ENCODE data around the gene ARL6IP4.
"Not testable (repeated sequence)": the region's sequence is repeated elsewhere in the genome, so short reads cannot be mapped to it uniquely, and the experiment has no call there.

The ARL6IP4 gene

DNA sequence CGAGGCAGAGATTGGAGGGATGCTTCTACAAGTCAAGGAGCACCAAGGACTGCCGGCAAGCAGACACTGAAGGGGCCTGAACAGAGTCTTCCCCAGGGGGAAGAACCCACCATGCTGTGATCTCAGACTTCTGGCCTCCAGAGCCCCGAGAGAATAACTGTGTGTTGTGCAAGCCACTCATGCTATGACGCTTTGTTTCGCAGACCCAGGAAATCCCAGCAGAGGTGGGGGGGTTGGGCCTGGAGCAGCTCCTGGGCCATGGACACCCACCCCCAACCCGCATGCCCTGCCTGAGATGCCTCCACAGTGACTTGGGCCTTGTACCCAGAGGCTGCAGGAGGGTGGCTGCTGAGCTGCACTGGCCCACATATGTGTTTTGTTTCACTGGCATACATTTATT lies 31.2 kb downstream of the ARL6IP4 start:
- no peak for DNase-seq (ENCODE audit: low spot score)

GRCh38 chr12:123013185-123014095 lies 33.0 kb downstream of the ARL6IP4 start:
- DNase-seq (ENCODE audit: low spot score), result no peak

DNA sequence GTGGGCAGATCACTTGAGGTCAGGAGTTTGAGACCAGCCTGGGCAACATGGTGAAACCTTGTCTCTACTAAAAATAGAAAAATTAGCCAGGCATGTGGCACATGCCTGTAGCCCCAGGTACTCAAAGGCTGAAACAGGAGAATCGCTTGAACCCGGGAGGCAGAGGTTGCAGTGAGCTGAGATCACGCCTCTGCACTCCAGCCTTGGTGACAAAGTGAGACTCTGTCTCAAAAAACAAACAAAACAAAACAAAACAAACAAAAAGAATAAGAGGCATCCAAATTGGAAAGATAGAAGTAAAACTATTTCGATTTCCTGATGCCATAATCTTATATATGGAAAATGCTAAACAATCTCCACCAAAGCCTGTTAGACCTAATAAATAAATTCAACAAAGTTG lies 34.0 kb downstream of the ARL6IP4 start:
- DNase-seq (ENCODE audit: low spot score), result not testable (repeated sequence)

DNA sequence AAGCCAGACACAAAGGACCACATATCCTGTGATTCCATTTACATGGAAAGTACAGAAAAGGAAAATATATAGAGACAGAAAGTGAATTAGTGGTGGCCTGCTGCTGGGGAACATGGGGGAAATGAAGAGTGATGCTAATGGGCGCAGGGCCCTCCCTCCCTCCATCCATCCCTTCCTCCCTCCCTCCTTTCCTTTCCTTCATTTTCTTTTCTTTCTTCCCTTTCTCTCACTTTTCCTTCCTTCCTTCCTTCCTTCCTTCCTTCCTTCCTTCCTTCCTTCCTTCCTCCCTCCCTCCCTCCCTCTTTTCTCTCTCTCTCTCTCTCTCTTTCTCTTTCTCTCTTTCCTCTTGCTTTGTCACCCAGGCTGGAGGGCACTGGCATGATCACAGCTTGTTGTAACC lies 37.3 kb downstream of the ARL6IP4 start:
- DNase-seq (ENCODE audit: low spot score), result no peak

DNA sequence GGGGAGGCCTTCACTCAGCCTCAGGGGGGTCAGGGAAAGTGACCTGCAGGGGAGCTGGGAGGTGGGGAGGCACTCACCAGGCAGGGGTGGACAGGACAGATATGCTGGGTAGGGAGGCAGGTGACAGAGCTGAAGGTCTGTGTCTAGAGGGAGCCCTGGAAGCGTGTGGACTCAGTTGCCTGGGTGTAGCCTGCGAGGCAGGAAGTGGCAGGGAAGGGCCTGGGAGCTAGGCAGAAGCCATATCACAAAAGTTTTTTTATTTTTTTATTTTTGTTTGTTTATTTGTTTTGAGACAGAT lies 39.3 kb downstream of the ARL6IP4 start:
- no peak for DNase-seq (ENCODE audit: low spot score)

GRCh38 chr12:123021688-123022604 lies 41.5 kb downstream of the ARL6IP4 start:
- DNase-seq (ENCODE audit: low spot score), result no peak

DNA sequence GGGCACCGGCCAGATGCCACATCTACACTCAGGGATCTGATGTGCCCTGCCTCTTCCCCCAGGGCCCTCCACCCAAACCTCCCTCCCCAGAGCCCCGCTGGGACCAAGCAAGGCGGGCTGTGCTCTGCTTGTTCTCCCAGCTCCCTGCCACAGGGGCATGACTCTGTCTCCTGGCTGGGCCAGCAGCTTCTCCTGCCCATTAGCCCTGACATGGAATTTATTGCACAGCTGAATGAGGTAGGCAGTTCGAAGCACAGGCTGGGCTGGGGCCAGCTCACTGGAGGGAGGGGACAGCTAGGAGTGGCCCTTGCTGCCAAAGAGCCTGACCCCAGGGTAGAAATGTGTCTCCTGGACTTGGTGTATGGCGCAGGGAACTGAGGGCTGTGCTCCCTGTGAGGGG lies 42.4 kb downstream of the ARL6IP4 start:
- DNase-seq (ENCODE audit: low spot score), result no peak

DNA sequence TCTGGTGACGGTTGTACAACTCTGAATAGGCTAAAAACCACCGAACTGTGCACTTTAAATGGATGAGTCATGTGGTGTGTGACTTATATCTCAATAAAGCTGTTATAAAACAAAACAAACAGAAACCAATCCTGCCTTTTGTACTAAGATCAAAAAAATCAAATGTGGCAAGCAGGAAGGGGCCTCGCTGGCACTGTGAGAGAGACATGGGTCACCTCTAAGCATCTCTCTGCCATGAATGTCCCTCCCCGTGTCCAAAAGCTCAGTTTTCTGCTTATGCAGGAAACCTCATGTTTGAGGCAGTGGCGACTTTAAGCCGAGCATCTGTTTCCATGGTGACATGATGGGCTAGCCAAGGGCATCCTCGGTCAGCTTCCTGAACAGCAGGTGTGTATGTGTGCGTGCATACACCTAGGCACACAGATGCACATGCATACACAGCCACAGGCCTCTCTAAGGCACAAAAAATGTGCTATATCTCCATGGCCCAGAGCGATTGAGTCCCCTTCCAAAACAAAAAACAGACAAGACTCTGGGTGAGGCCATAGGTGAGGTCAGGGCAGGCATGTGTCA lies 44.4 kb downstream of the ARL6IP4 start:
- DNase-seq (ENCODE audit: low spot score), result no peak

- no peak for DNase-seq (ENCODE audit: low spot score)
Observed at GRCh38 chr12:123026094-123026853, 45.8 kb downstream of the ARL6IP4 start.

DNA sequence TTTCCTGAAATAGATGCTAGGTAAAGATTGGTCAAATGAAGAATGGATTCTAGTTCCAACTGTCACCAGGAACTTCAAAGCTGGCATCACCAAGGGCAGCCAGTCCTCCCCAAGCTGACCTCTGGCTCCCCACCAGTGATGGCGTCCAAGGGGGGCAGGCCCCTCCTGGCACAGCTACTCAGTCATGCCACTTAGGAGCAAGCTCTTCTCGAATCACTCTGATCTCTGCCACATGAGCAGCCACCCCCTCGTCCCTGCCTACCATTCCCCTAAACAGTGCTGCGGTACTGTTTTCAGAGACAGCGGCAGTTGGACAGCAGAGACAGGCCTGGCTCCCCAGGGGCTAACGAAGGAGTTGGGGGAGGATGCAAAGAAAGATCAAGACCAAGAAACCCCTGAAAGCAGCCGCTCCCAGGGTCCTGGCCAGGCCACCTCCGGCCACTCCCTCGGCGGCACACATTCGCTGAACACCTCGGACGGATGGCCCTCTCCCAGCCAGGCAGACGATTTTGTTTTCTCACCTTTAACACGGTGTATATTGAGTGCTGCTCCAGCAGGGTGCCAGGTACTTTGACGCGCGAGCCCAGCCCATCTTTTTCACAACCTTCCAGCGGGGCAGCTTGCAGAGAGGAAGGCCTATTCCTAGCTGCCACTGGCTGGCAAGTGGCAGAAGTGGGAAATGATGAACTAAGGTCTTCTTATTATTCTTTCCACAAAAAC lies 47.4 kb downstream of the ARL6IP4 start:
- peak; percentile 41 for DNase-seq (ENCODE audit: low spot score)

- no peak for DNase-seq (ENCODE audit: low spot score)
Observed at GRCh38 chr12:123028475-123028874, 48.0 kb downstream of the ARL6IP4 start.

DNA sequence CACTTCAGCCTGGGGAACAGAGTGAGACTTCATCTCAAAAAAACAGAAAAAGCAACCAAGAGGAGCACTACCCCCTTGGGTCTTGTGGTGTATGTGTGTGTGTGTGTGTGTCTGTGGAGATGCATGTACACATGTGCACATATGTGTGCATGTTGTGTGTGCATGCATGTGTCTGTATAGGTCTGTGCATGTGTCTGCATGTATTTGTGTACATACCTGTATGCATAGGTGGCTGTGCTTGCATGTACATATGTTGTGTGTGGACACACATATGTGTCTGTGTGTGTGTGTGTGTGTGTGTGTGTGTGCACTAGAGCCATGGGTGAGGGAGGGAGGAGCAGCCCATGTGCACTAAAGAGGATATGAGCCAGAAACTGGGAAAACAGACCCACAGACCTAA lies 49.1 kb downstream of the ARL6IP4 start:
- no peak for DNase-seq (ENCODE audit: low spot score)

DNA sequence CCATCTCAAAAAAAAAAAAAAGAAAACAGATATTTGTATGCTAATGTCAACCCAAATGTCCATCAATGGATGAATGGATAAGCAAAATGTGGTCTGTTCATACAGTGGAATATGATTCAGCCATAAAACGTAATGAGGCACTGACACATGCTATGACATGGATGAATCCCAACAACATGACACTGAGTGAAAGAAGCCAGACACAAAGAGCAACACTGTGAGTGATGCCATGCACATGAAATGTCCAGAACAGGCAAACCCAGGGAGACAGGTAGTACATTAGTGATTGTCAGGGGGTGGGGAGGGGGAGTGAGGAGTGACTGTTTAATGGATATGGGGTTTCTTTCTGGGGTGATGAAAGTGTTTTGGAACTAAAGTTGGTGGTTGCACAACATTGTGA lies 50.2 kb downstream of the ARL6IP4 start:
- DNase-seq (ENCODE audit: low spot score), result no peak

DNA sequence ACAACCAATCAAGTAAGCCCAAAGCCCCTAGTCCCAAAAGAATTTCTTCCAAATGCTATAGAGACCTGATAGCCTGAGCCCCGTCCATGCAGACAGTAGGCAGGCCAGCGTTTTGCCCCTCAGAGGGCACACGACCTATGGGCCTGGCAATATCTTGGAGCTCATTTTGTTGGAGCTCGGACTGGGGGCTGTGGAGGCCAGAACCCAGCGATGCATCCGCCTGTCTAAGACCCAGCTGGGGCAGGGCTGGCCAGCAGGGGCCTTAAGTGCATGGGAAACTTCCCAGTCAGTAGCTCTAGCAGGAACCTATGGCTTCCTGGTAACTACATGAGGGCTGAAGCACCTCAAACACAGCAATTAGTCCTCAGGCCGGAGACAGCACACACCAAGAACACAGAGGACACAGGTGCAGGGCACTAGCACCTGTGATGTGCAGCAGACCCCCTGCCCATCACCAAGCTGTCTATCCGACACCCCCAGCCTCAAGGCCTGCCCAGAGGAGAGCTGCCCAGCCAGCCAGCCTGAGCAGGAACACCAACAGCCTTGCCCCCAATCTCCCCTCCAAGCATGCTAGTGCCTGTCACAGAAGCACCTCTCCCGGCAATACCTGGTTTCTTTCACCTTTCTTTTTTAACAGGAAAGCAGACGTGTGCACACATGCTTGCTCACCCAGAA lies 50.8 kb downstream of the ARL6IP4 start:
- DNase-seq (ENCODE audit: low spot score), result no peak

Data from iPS-NIHi11 (cell line).